H9 (cell line): ENCODE results near the gene MYO18A. TPM values are rescaled to one million over a fixed set of nuclear protein-coding genes. Genes with fewer than 3 reads are reported as not detected.

Experiments
- DNase-seq: peaks from one replicate; pipeline ENCODE4 v3.0.0-alpha.2; 2017
- H2AFZ ChIP-seq: one replicate; pipeline ENCODE4 v1.6.1; 2013; ENCODE audit warnings: mild to moderate bottlenecking, low read length, control low read depth, moderate library complexity
- H2AK5ac ChIP-seq: 2 replicates; pipeline ENCODE4 v1.6.1; 2013; ENCODE audit warnings: low read length, control low read depth, mixed read lengths; ENCODE audit not compliant: insufficient read length
- H2BK120ac ChIP-seq: one replicate; pipeline ENCODE4 v1.6.1; 2013; ENCODE audit warnings: low read depth, mild to moderate bottlenecking, low read length, control low read depth, inconsistent platforms; ENCODE audit not compliant: poor library complexity, severe bottlenecking
- H2BK12ac ChIP-seq: 2 replicates; pipeline ENCODE4 v1.6.1; 2013; ENCODE audit warnings: low read length, control low read depth, mixed read lengths, low read depth; ENCODE audit not compliant: insufficient read length
- H2BK15ac ChIP-seq: 2 replicates; pipeline ENCODE4 v1.6.1; 2013; ENCODE audit warnings: low read depth, low read length, control low read depth
- H2BK20ac ChIP-seq: one replicate; pipeline ENCODE4 v1.6.1; 2013; ENCODE audit warnings: low read depth, mild to moderate bottlenecking, low read length, control low read depth, inconsistent platforms; ENCODE audit not compliant: poor library complexity, severe bottlenecking
- H2BK5ac ChIP-seq: 2 replicates; pipeline ENCODE4 v1.6.1; 2013; ENCODE audit warnings: low read length, control low read depth, mixed read lengths; ENCODE audit not compliant: insufficient read length
- H3K14ac ChIP-seq: 2 replicates; pipeline ENCODE4 v1.6.1; 2013; ENCODE audit warnings: low read length, control low read depth; ENCODE audit not compliant: insufficient read depth
- H3K18ac ChIP-seq: 2 replicates; pipeline ENCODE4 v1.6.1; 2013; ENCODE audit warnings: low read depth, mild to moderate bottlenecking, mixed read lengths, low read length, control low read depth; ENCODE audit not compliant: insufficient read length
- H3K23ac ChIP-seq: 2 replicates; pipeline ENCODE4 v1.6.1; 2013; ENCODE audit warnings: low read length, control low read depth, mixed read lengths, low read depth; ENCODE audit not compliant: insufficient read length
- H3K23me2 ChIP-seq: 2 replicates; pipeline ENCODE4 v1.6.1; 2013; ENCODE audit warnings: low read depth, mild to moderate bottlenecking, mixed read lengths, low read length, control low read depth; ENCODE audit not compliant: insufficient read length, poor library complexity, severe bottlenecking
- H3K27ac ChIP-seq: 2 replicates; pipeline ENCODE4 v1.5.1; 2013; ENCODE audit warnings: low read length, control low read depth, mixed read lengths, low read depth; ENCODE audit not compliant: insufficient read length
- H3K27me3 ChIP-seq: 2 replicates; pipeline ENCODE4 v1.6.1; 2013; ENCODE audit warnings: low read length, control low read depth, inconsistent platforms; ENCODE audit not compliant: insufficient read depth
- H3K4ac ChIP-seq: 2 replicates; pipeline ENCODE4 v1.6.1; 2013; ENCODE audit warnings: low read depth, mild to moderate bottlenecking, control low read depth, inconsistent platforms, low read length, moderate library complexity
- H3K4me1 ChIP-seq: 2 replicates; pipeline ENCODE4 v1.6.1; 2013; ENCODE audit warnings: low read length, control low read depth, inconsistent platforms; ENCODE audit not compliant: insufficient read depth
- H3K4me2 ChIP-seq: 2 replicates; pipeline ENCODE4 v1.6.1; 2013; ENCODE audit warnings: low read length, control low read depth, mixed read lengths; ENCODE audit not compliant: insufficient read length, insufficient read depth
- H3K56ac ChIP-seq: 2 replicates; pipeline ENCODE4 v1.6.1; 2013; ENCODE audit warnings: low read depth, mild to moderate bottlenecking, mixed read lengths, low read length, control low read depth; ENCODE audit not compliant: insufficient read length
- H3K79me1 ChIP-seq: 2 replicates; pipeline ENCODE4 v1.6.1; 2013; ENCODE audit warnings: low read depth, mild to moderate bottlenecking, moderate library complexity, low read length, control low read depth, inconsistent platforms; ENCODE audit not compliant: insufficient read depth, poor library complexity, severe bottlenecking
- H3K79me2 ChIP-seq: 2 replicates; pipeline ENCODE4 v1.6.1; 2013; ENCODE audit warnings: low read length, control low read depth, inconsistent platforms; ENCODE audit not compliant: insufficient read depth
- H3K9ac ChIP-seq: 2 replicates; pipeline ENCODE4 v1.6.1; 2013; ENCODE audit warnings: low read length, control low read depth, mixed read lengths; ENCODE audit not compliant: insufficient read length; ENCODE audit errors: extremely low read depth
- H3K9me3 ChIP-seq: one replicate; pipeline ENCODE4 v1.6.1; 2013; ENCODE audit warnings: low read depth, low read length, inconsistent platforms; ENCODE audit not compliant: control insufficient read depth
- H3T11ph ChIP-seq: one replicate; pipeline ENCODE4 v1.6.1; 2013; ENCODE audit warnings: mild to moderate bottlenecking, low read length, control low read depth, inconsistent platforms
- H4K20me1 ChIP-seq: one replicate; pipeline ENCODE4 v1.6.1; 2013; ENCODE audit not compliant: control insufficient read depth, insufficient read length, insufficient read depth
- H4K5ac ChIP-seq: 2 replicates; pipeline ENCODE4 v1.6.1; 2013; ENCODE audit warnings: low read depth, mild to moderate bottlenecking, mixed read lengths, low read length, control low read depth; ENCODE audit not compliant: insufficient read length
- H4K8ac ChIP-seq: replicated peaks from 2 replicates; pipeline ENCODE4 v1.6.1; 2013; ENCODE audit warnings: low read length, control low read depth, mixed read lengths, low read depth; ENCODE audit not compliant: insufficient read length
- H4K91ac ChIP-seq: 2 replicates; pipeline ENCODE4 v1.6.1; 2013; ENCODE audit warnings: low read depth, mild to moderate bottlenecking, moderate library complexity, mixed read lengths, low read length, control low read depth; ENCODE audit not compliant: insufficient read length
- H3K27ac Mint-ChIP-seq, 3 experiments: 2 replicates in 2 of 3; 3 replicates in 1 of 3; pipeline ENCODE4 v1.8.0; 2020 to 2021; ENCODE audit warnings: mixed read lengths in 3 of 3, mild to moderate bottlenecking in 1 of 3, moderate library complexity in 1 of 3
- H3K27me3 Mint-ChIP-seq: 2 replicates; pipeline ENCODE4 v1.8.0; 2021; ENCODE audit warnings: low read depth, mild to moderate bottlenecking, moderate library complexity, mixed read lengths
- H3K36me3 Mint-ChIP-seq, 3 experiments: 2 replicates in 2 of 3; 3 replicates in 1 of 3; pipeline ENCODE4 v1.8.0; 2020 to 2021; ENCODE audit warnings: low read depth in 3 of 3, mixed read lengths in 3 of 3; ENCODE audit not compliant: insufficient read depth in 1 of 3
- H3K4me1 Mint-ChIP-seq, 2 experiments: 2 replicates each; pipeline ENCODE4 v1.8.0; 2020; ENCODE audit warnings: mixed read lengths in 2 of 2
- H3K4me3 Mint-ChIP-seq, 2 experiments: 2 replicates in 1 of 2; 3 replicates in 1 of 2; pipeline ENCODE4 v1.8.0; 2020 to 2021; ENCODE audit warnings: mild to moderate bottlenecking in 2 of 2, mixed read lengths in 2 of 2, moderate library complexity in 1 of 2
- H3K9me3 Mint-ChIP-seq, 2 experiments: 2 replicates in 1 of 2; 3 replicates in 1 of 2; pipeline ENCODE4 v1.8.0; 2020; ENCODE audit warnings: mild to moderate bottlenecking in 2 of 2, mixed read lengths in 2 of 2, moderate library complexity in 1 of 2
- WGBS: extraction: QIAGEN DNeasy Blood & Tissue Kit; methylation state at CpG from one replicate; pipeline ENCODE4 v1.1.7; 2013; ENCODE audit warnings: missing lambda C conversion rate, low lambda C conversion rate, mixed read lengths; ENCODE audit not compliant: insufficient read length; ENCODE audit errors: extremely low coverage; 5-methylcytosine and 5-hydroxymethylcytosine counted together
- total RNA-seq: library from RNA; stranded (reverse); gene quantifications from 2 replicates; pipeline ENCODE4 v1.2.1, GENCODE V29; 2021
- TF ChIP-seq, protein P1 (sequence below): fragments of 200-600 bp; sonication (generic); conservative IDR thresholded peaks from 3 replicates; pipeline ENCODE4 v1.8.0; 2021; ENCODE audit warnings: antibody characterized with exemption, mild to moderate bottlenecking

MYO18A gene
- total RNA-seq, 1 experiment from 2014 or later: 21.6 TPM

DNA sequence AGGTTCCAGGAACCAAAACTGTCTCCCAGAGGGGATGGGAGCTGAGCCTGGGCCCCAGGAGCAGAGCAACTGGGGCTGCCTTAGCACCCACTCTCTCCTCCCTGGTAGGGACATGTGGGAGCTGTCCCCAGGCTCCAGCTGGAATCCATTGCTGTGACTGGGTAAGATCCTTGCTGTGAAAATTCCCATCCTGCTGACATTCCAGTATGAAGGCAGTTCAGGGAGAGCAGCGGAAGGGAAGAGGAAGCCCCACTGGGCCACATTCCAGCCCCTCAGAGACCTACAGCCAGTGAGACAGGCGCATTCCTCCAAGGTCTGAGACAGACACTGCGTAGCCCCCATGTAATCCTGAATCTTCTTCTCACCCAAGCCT lies 24.2 kb downstream of the MYO18A start:
- no peak overlapping the region for H2AK5ac ChIP-seq
- H3K27ac ChIP-seq: no peak overlapping the region
- peak overlapping the region; percentile 52 for H3K18ac ChIP-seq
- no peak overlapping the region for H2BK5ac ChIP-seq
- no peak overlapping the region for H3K23ac ChIP-seq
- H3K14ac ChIP-seq: peak overlapping the region; percentile 6; the same call in 1 of the 2 replicates
- no CpG with 5 or more reads among the region's 3 CpGs for WGBS
- H3K9me3 ChIP-seq: no peaks in the 10 kb centered on the region
- no peaks in the 10 kb centered on the region; the same call in 1 of the 2 replicates for H3K27me3 Mint-ChIP-seq
- peak overlapping the region; percentile 55 for H2BK12ac ChIP-seq
- no peak overlapping the region for H2BK120ac ChIP-seq
- H3K27ac Mint-ChIP-seq: peak overlapping the region; percentile 87 to 98 (median 91); a peak in 6 of 7 replicates
- no peak overlapping the region for H2AFZ ChIP-seq
- no peaks in the 10 kb centered on the region for H3K9me3 Mint-ChIP-seq
- H3K4me3 Mint-ChIP-seq: peak overlapping the region in 1 of 2 experiments; percentile 19; a peak in 1 of 5 replicates
- peaks cover 42 to 46% of the 10 kb centered on the region in 2 experiments for H3K4me1 Mint-ChIP-seq
- H4K8ac ChIP-seq: no peak overlapping the region
- 0 out of 2 replicates have a peak overlapping the region, but pooled peaks have one; percentile 19 for H2BK15ac ChIP-seq
- no peak overlapping the region for H4K5ac ChIP-seq
- no peak overlapping the region for H3T11ph ChIP-seq
- no peaks in the 10 kb centered on the region for H3K23me2 ChIP-seq
- H3K9ac ChIP-seq: no peak overlapping the region
- H3K4me2 ChIP-seq: no peak overlapping the region
- TF ChIP-seq, protein P1, sequence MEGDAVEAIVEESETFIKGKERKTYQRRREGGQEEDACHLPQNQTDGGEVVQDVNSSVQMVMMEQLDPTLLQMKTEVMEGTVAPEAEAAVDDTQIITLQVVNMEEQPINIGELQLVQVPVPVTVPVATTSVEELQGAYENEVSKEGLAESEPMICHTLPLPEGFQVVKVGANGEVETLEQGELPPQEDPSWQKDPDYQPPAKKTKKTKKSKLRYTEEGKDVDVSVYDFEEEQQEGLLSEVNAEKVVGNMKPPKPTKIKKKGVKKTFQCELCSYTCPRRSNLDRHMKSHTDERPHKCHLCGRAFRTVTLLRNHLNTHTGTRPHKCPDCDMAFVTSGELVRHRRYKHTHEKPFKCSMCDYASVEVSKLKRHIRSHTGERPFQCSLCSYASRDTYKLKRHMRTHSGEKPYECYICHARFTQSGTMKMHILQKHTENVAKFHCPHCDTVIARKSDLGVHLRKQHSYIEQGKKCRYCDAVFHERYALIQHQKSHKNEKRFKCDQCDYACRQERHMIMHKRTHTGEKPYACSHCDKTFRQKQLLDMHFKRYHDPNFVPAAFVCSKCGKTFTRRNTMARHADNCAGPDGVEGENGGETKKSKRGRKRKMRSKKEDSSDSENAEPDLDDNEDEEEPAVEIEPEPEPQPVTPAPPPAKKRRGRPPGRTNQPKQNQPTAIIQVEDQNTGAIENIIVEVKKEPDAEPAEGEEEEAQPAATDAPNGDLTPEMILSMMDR: no peak
- H3K27me3 ChIP-seq: no peaks in the 10 kb centered on the region
- no peaks in the 10 kb centered on the region for H3K79me2 ChIP-seq
- peaks cover 2% of the 10 kb centered on the region for H3K79me1 ChIP-seq
- no peak overlapping the region for H4K91ac ChIP-seq
- H3K4me1 ChIP-seq: peaks cover 17% of the 10 kb centered on the region
- H3K36me3 Mint-ChIP-seq: peaks cover 0 to 2% (median 0%) of the 10 kb centered on the region in 3 experiments; a peak in 2 of 7 replicates
- H3K56ac ChIP-seq: no peak overlapping the region
- no peak overlapping the region for H2BK20ac ChIP-seq
- peak; percentile 89 for DNase-seq
- H4K20me1 ChIP-seq: peaks cover 3% of the 10 kb centered on the region
- peak overlapping the region; percentile 62; the same call in 1 of the 2 replicates for H3K4ac ChIP-seq
